Smooth muscle cell (in vitro differentiated cells): ENCODE measurements around the gene HPSE2. TPM values are rescaled to one million over a fixed set of nuclear protein-coding genes. Genes with fewer than 3 reads are reported as not detected.

Source experiments
- DNase-seq: peaks from one replicate; lab custom pipeline; 2025; ENCODE audit not compliant: unreplicated experiment; lab: John Stamatoyannopoulos, UW
- H2AFZ ChIP-seq: fragments of 200-600 bp; sonication (generic); 2 replicates; pipeline ENCODE4 v1.6.0; 2016; ENCODE audit warnings: antibody characterized with exemption, low read depth, mild to moderate bottlenecking
- H3F3A ChIP-seq: fragments of 200-600 bp; sonication (generic); 2 replicates; pipeline ENCODE4 v1.6.0; 2017; ENCODE audit warnings: antibody characterized with exemption, low read depth
- H3K27ac ChIP-seq: fragments of 200-600 bp; sonication (generic); 2 replicates; pipeline ENCODE4 v1.5.1; 2016; ENCODE audit warnings: low read depth, mild to moderate bottlenecking
- H3K27me3 ChIP-seq: fragments of 200-600 bp; sonication (generic); 2 replicates; pipeline ENCODE4 v1.6.1; 2016; ENCODE audit warnings: low read depth, mild to moderate bottlenecking
- H3K36me3 ChIP-seq: fragments of 200-600 bp; sonication (generic); 2 replicates; pipeline ENCODE4 v1.5.1; 2016; ENCODE audit warnings: low read depth
- H3K4me1 ChIP-seq: fragments of 200-600 bp; sonication (generic); 2 replicates; pipeline ENCODE4 v1.5.1; 2016; ENCODE audit warnings: low read depth
- H3K4me2 ChIP-seq: fragments of 200-600 bp; sonication (generic); 2 replicates; pipeline ENCODE4 v1.6.0; 2016; ENCODE audit warnings: mild to moderate bottlenecking
- H3K4me3 ChIP-seq: fragments of 200-600 bp; sonication (generic); 2 replicates; pipeline ENCODE4 v1.5.1; 2016; ENCODE audit warnings: mild to moderate bottlenecking
- H3K79me2 ChIP-seq: fragments of 200-600 bp; sonication (generic); 2 replicates; pipeline ENCODE4 v1.6.0; 2016; ENCODE audit warnings: low read depth, mild to moderate bottlenecking
- H3K9ac ChIP-seq: fragments of 200-600 bp; sonication (generic); 2 replicates; pipeline ENCODE4 v1.6.0; 2016; ENCODE audit warnings: low read depth
- H3K9me3 ChIP-seq: fragments of 200-600 bp; sonication (generic); replicated peaks from 2 replicates; pipeline ENCODE4 v1.5.1; 2016; ENCODE audit warnings: low read depth
- H4K20me1 ChIP-seq: fragments of 200-600 bp; sonication (generic); 2 replicates; pipeline ENCODE4 v1.6.0; 2016; ENCODE audit warnings: low read depth
- WGBS: methylation state at CpG from one replicate; pipeline ENCODE4 v1.1.7; 2016; ENCODE audit warnings: low lambda C conversion rate; 5-methylcytosine and 5-hydroxymethylcytosine counted together
- polyA plus RNA-seq: library from polyadenylated mRNA; unstranded; fragments of >200 nt; fragmentation: Nextera tagmentation; extraction: Ambion mirVana; gene quantifications from 2 replicates; pipeline ENCODE4 v1.2.1, GENCODE V29; 2016
- total RNA-seq: library from RNA; depleted of rRNA; stranded (reverse); fragments of >200 nt; gene quantifications from 2 replicates; pipeline ENCODE4 v1.2.3, GENCODE V29; 2014
- TF ChIP-seq, protein P1 (sequence below): fragments of 200-600 bp; sonication (generic); IDR thresholded peaks from 2 replicates; pipeline ENCODE4 v1.5.1; 2017; ENCODE audit warnings: borderline replicate concordance, mild to moderate bottlenecking, antibody characterized with exemption; ENCODE audit not compliant: insufficient read depth, poor library complexity, severe bottlenecking

The HPSE2 gene
- total and polyA plus RNA-seq, 2 experiments from 2014 or later, result 0.13 TPM; not detected in 1

DNA sequence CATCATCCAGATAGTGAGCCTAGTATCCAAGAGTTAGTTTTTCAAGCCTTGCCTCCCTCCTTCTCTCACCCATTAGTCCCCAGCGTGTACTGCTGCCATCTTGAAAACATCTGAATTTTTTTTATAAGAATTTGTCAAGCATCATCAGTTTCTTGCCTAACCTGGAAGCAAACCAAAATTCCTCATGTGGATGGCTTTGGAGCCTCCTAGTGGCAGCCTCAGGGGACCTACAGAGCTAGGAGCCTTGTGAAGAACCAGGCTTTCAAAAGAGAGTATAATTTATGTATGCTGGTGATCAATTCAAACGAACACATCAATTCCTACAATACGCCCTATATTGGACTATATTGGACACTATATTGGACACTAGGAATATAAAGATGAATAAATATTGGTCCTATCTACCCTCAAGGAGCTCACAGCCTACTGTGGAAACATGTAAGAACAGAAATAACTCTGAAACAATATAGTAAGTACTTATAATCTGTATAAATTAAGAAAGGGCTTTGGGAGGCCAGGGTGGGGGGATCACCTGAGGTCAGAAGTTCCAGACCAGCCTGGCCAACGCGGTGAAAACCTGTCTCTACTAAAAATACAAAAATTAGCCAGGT, 63.4 kb downstream of the HPSE2 start:
- Histone ChIP-seq H4K20me1 (no peaks in the 10 kb centered on the region), H3K4me1 (no peaks in the 10 kb centered on the region), H3K9me3 (no peaks in the 10 kb centered on the region), H3F3A (no peaks in the 10 kb centered on the region), H3K27me3 (peaks cover 6% of the 10 kb centered on the region), H2AFZ (no peak overlapping the region), H3K27ac (no peak overlapping the region), H3K9ac (no peak overlapping the region), H3K4me3 (no peak overlapping the region), H3K36me3 (no peaks in the 10 kb centered on the region), H3K4me2 (no peak overlapping the region), H3K79me2 (no peaks in the 10 kb centered on the region)
- WGBS, result 21% methylated on average over 5 of the region's 5 CpGs
- DNase-seq, result no peak
- TF ChIP-seq, protein P1, sequence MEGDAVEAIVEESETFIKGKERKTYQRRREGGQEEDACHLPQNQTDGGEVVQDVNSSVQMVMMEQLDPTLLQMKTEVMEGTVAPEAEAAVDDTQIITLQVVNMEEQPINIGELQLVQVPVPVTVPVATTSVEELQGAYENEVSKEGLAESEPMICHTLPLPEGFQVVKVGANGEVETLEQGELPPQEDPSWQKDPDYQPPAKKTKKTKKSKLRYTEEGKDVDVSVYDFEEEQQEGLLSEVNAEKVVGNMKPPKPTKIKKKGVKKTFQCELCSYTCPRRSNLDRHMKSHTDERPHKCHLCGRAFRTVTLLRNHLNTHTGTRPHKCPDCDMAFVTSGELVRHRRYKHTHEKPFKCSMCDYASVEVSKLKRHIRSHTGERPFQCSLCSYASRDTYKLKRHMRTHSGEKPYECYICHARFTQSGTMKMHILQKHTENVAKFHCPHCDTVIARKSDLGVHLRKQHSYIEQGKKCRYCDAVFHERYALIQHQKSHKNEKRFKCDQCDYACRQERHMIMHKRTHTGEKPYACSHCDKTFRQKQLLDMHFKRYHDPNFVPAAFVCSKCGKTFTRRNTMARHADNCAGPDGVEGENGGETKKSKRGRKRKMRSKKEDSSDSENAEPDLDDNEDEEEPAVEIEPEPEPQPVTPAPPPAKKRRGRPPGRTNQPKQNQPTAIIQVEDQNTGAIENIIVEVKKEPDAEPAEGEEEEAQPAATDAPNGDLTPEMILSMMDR, result peak; percentile 88

DNA sequence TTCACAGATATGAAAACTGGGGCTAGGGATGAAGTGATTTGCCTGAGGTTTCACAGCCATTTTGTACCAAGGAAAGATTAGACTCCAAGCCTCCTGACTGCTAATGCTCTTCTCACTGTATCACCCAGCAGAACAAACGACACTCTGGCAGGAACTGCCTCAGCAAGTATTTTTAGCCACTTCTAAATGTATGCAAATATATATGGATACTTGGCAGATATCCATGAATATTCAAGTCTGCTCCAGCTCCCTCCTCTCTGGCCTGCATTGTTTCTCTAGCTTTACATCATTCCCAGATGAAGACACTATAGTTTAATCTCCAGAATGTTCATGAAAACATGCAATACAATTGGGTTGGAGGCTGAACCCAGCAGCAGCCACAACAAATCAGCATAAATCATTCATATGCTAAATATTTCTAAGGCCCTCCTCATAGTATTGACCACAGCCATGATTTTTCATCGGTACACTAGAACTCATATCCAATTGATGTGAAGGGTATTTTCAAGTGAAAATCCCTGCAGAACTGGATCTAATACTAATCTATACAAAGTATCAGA, 65.5 kb downstream of the HPSE2 start:
- 38% methylated on average over 2 of the region's 2 CpGs for WGBS
- TF ChIP-seq, protein P1, result no peak
- no peak for DNase-seq
- Histone ChIP-seq H3K4me2 (no peak overlapping the region), H3K4me1 (no peaks in the 10 kb centered on the region), H3K9ac (no peak overlapping the region), H3K4me3 (no peak overlapping the region), H3F3A (no peaks in the 10 kb centered on the region), H3K36me3 (no peaks in the 10 kb centered on the region), H3K79me2 (no peaks in the 10 kb centered on the region), H2AFZ (no peak overlapping the region), H3K27ac (no peak overlapping the region), H4K20me1 (no peaks in the 10 kb centered on the region), H3K27me3 (no peaks in the 10 kb centered on the region), H3K9me3 (no peaks in the 10 kb centered on the region)

- no peaks in the 10 kb centered on the region for H3K27me3 ChIP-seq
- no peaks in the 10 kb centered on the region for H4K20me1 ChIP-seq
- no peak overlapping the region for H2AFZ ChIP-seq
- no peak overlapping the region for H3K27ac ChIP-seq
- H3K36me3 ChIP-seq, result no peaks in the 10 kb centered on the region
- no peak overlapping the region for H3K4me3 ChIP-seq
- no peak overlapping the region for H3K9ac ChIP-seq
- H3F3A ChIP-seq, result no peaks in the 10 kb centered on the region
- no peak overlapping the region for H3K4me2 ChIP-seq
- TF ChIP-seq, protein P1, result no peak
- no peak for DNase-seq
- no peaks in the 10 kb centered on the region for H3K4me1 ChIP-seq
- 51% methylated on average over 4 of the region's 4 CpGs for WGBS
- H3K79me2 ChIP-seq, result no peaks in the 10 kb centered on the region
- no peaks in the 10 kb centered on the region for H3K9me3 ChIP-seq
These were observed 74.5 kb downstream of the HPSE2 start for GRCh38 chr10:99161165-99161564.

DNA sequence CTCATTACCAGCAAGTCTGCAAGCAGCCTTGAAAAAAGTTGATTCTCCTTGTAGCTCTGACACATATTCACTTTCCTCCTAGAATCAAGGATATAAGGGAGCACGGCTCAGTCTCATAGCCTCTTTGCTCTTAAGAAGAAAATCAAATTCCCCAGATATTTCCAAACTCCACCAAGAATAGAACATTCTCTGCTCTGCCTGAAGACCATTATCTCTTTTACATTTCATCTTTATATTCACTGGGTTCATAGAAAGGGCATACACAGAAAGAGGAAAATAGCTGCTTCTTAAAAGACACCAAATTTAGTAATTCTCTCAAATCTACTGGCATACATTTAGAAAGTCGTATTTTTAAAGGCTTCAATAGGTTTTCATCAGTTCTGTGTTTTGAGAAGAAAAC, 92.0 kb downstream of the HPSE2 start:
- no peaks in the 10 kb centered on the region for H4K20me1 ChIP-seq
- no peak overlapping the region for H3K9ac ChIP-seq
- no peaks in the 10 kb centered on the region for H3K9me3 ChIP-seq
- H3F3A ChIP-seq, result no peaks in the 10 kb centered on the region
- no peaks in the 10 kb centered on the region for H3K4me1 ChIP-seq
- no peaks in the 10 kb centered on the region for H3K79me2 ChIP-seq
- H2AFZ ChIP-seq, result no peak overlapping the region
- TF ChIP-seq, protein P1, result no peak
- H3K36me3 ChIP-seq, result no peaks in the 10 kb centered on the region
- DNase-seq, result no peak
- H3K4me2 ChIP-seq, result no peak overlapping the region
- WGBS, result 85% methylated on average over 2 of the region's 2 CpGs
- no peak overlapping the region for H3K4me3 ChIP-seq
- H3K27ac ChIP-seq, result no peak overlapping the region
- H3K27me3 ChIP-seq, result no peaks in the 10 kb centered on the region
